Lower leg skin (tissue), 4 donors: ENCODE results near the gene TUT1. TPM values are rescaled to one million over a fixed set of nuclear protein-coding genes. Genes with fewer than 3 reads are reported as not detected.

Experiments used
- DNase-seq, 2 donors: peaks; one replicate each; pipeline ENCODE4 v3.0.0-alpha.2; 2019; ENCODE audit warnings: low spot score in 2 of 2
- H3K4me3 ChIP-seq: fragments of 200-600 bp; sonication (generic); 2 replicates; pipeline ENCODE4 v1.5.1; 2017; ENCODE audit warnings: mild to moderate bottlenecking, low read depth; ENCODE audit not compliant: poor library complexity, severe bottlenecking
- POLR2A ChIP-seq, 2 donors: fragments of 450-650 bp; IDR thresholded peaks; one replicate each; pipeline ENCODE4 v1.6.1; 2016 to 2017; ENCODE audit warnings: antibody characterized with exemption in 2 of 2, mild to moderate bottlenecking in 1 of 2, moderate library complexity in 1 of 2
- WGBS, 2 donors: methylation state at CpG; one replicate each; pipeline ENCODE4 v1.1.5; 2018; 5-methylcytosine and 5-hydroxymethylcytosine counted together
- intact Hi-C: fragments of 100-400 bp; cut with DNase I; formaldehyde crosslinking; loops from one replicate; pipeline ENCODE4 v1.15.0; 2023; ENCODE audit warnings: low total_unique reads
- total RNA-seq, 4 donors: library from RNA; depleted of rRNA; stranded (reverse); fragments of >200 nt; gene quantifications; one replicate each; pipeline ENCODE4 v1.1.0, GENCODE V29; 2016
- TF ChIP-seq, protein P1 (sequence below), 3 donors: fragments of 450-650 bp; IDR thresholded peaks; one replicate each; pipeline ENCODE4 v1.5.1; 2016; ENCODE audit warnings: antibody characterized with exemption in 3 of 3, mild to moderate bottlenecking in 3 of 3, moderate library complexity in 2 of 3

The TUT1 gene
- total RNA-seq, 4 donors from 2014 or later, result 11.0 to 29.8 (median 15.8) TPM

DNA sequence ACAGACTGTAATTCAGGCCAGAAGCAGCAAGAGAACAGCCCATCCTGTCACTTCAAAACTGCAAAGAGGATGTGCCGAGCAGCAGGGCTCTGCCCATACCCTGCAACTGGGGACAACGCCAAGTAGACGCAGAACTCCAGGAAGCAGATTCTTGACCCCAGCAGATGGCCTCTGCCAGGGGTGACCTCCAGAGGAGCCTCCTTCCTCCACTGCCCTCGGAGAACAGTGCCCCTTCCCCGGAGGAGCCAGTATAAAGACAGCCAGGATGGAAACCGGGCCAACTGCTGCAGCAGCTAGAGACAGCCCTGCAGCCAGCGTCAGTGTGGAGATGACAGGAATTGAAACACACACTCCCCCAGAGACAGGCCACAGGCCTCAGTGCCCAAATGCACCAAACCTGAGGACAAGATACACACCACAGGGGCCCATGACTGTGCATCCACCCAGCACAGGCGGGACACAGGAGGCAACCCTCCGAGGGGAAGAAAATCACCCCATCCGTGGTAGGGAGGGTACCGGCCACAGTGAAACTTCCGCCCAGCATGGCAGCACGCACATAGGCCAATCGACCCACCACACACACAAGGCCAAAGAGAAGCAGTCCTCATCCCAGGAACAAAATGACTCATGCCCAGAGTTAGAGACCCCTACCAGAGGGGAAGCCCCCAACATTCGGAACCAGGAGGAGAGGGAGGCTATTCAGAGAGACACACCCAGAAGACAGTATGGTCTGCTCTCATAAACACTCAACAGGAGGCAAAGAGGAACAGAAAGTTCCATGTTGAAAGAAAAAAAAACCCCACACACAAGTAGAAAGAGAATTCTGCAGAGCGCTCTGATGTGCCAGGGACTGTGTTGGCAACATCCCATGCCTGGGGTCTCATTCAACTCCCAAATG is 50.3 kb downstream of the TUT1 start:
- TF ChIP-seq POLR2A (IDR thresholded peaks at IDR 0.05), result no peak
- TF ChIP-seq, protein P1, sequence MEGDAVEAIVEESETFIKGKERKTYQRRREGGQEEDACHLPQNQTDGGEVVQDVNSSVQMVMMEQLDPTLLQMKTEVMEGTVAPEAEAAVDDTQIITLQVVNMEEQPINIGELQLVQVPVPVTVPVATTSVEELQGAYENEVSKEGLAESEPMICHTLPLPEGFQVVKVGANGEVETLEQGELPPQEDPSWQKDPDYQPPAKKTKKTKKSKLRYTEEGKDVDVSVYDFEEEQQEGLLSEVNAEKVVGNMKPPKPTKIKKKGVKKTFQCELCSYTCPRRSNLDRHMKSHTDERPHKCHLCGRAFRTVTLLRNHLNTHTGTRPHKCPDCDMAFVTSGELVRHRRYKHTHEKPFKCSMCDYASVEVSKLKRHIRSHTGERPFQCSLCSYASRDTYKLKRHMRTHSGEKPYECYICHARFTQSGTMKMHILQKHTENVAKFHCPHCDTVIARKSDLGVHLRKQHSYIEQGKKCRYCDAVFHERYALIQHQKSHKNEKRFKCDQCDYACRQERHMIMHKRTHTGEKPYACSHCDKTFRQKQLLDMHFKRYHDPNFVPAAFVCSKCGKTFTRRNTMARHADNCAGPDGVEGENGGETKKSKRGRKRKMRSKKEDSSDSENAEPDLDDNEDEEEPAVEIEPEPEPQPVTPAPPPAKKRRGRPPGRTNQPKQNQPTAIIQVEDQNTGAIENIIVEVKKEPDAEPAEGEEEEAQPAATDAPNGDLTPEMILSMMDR (IDR thresholded peaks at IDR 0.05), result no peak
- intact Hi-C loops, result loop anchor here (5.0 kb wide), 3 partner anchors 44 to 144 kb away; no protein-coding TSS in a partner anchor
- no peak for DNase-seq
- H3K4me3 ChIP-seq, result no peak overlapping the region
- WGBS, 2 donors, result 3 to 6% methylated on average over 15 to 16 of the region's 16 CpGs

DNA sequence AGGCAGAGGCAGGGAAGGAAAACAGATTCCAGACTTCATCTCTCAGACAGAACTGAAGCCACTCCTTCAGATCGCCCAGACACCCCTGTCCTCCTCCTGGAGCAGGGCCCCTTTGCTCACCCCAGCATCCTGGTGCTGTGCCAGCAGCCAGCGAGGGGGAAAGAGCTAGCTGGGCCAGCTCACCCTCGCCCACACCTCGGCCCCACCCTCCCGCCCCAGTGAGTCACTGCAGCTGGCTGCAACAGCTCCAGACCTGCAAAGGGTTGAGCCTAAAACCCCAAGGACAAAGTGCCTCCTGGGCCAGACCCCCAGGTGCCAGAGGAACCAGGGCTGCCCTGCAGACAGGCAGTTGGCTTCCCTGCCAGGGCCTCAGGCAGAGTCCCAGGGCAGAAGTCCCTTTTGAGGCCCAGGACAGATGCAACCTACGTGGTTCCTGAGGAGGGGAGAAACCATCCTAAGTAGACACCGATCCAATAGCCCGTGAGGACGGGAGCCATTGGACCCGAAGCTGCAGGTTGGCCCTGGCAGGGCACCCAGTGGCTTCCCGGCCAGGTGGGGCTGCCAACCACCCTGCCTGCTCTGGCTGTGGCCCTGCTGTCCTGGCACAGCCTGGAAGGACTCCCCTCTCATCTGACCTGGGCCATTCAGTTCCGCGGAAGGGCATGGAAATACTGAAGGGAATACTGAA is 51.9 kb downstream of the TUT1 start:
- no peak for TF ChIP-seq POLR2A (IDR thresholded peaks at IDR 0.05)
- TF ChIP-seq, protein P1 (IDR thresholded peaks at IDR 0.05), result no peak
- WGBS, 2 donors, result 7 to 10% methylated on average over 6 to 13 of the region's 13 CpGs
- intact Hi-C loops, result no loop called here
- H3K4me3 ChIP-seq, result no peak overlapping the region
- no peak for DNase-seq

DNA sequence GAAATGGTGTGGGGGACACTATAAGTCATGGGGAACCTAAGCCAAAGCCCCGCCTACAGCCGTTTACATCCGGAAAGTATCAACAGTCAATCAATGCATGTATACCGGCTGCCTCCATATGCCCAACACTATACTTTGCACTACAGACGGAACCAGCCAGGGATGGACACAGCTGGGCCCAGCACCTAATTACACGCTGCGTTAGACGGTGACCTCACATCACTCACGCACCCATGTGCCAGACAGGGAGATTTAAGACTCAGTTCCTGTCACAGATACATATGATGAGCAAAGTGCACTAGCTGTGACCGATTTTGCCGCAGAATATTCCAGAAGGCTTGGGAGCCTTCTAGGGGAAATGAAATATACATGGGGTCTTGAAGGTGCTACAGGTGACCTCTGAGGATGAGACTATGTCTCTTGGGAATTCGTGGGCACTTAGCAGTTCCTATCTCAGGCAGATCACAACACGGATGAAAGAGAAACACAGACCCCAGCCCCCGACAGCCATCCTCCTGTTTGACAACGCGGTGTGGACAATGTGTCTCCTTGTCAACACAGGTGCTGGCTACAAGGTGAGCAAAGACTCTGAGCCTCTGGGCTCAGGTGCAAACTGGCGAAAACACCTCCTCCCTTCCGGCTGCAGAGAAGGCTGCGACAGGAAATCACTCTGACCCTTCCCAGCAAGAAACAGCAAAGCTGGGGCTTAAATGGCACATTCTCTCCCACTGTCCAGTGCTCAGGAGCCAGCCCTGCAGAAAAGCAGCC is 52.7 kb downstream of the TUT1 start:
- WGBS, 2 donors, result 18 to 26% methylated on average over 17 to 19 of the region's 19 CpGs
- intact Hi-C loops, result no loop called here
- H3K4me3 ChIP-seq, result no peak overlapping the region
- DNase-seq, result no peak
- no peak for TF ChIP-seq POLR2A (IDR thresholded peaks at IDR 0.05)
- TF ChIP-seq, protein P1 (IDR thresholded peaks at IDR 0.05), result no peak

DNA sequence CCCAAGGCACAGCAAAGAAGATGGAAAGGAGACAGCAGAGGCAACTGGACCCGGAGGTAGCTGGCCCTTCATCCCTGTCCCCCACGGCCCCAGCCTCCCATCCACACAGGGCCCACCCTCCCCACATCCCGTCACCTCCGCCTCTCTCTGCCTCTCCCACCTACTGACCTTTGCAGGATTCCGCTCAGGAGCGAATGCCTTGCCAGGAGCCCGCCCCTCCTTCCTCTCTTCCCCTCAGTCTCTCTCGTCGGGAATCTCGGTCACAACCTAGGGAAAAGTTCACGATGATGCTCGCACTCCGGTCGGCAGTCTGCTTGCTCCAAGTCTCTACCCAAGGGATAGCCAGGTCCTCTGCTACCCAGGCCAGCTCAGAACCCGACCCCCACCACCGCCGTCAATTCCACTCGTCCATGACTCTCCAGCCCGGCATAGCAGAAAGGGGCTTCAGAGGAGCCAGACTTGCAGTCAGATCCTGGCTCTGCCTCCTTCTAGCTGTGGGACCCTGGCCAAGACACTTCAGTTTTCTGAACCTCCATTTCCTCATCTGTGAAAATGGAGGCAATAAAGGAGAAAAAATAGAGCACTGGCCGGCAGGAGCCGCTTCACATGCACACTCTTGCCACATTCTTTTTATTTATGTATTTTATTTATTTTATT is 54.9 kb downstream of the TUT1 start:
- 57 to 61% methylated on average over 21 of the region's 21 CpGs for WGBS, 2 donors
- intact Hi-C loops, result no loop called here
- H3K4me3 ChIP-seq, result no peak overlapping the region
- no peak for DNase-seq
- TF ChIP-seq, protein P1 (IDR thresholded peaks at IDR 0.05), result no peak
- no peak for TF ChIP-seq POLR2A (IDR thresholded peaks at IDR 0.05)

DNA sequence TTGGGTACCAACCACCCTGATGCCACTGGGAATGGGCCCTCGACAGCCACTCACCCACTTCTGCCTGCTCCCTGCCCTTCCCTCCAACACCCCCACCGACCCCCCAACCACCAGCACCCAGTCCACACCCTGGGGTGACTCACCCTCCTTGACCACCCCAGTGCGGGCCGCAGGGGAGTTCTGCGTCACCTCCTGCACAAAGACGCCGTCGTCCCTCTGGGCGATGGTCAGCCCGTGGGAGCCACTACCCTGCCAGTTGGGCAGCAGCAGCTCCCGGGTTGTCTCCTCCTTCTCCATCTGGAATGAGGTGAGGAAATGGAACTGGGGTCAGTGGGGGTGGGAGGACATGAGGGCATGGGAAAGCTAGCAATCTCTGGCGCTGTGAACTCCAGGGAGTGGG is 55.5 kb downstream of the TUT1 start:
- no peak for DNase-seq
- WGBS, 2 donors, result 56 to 64% methylated on average over 12 of the region's 12 CpGs
- TF ChIP-seq POLR2A (IDR thresholded peaks at IDR 0.05), result no peak
- TF ChIP-seq, protein P1 (IDR thresholded peaks at IDR 0.05), result no peak
- intact Hi-C loops, result no loop called here
- no peak overlapping the region for H3K4me3 ChIP-seq
